GM18517 (cell line): Measurements from ENCODE around the gene YARS2.

Source experiments
- ATAC-seq: cut with Tn5 transposase; IDR thresholded peaks from one replicate; pipeline ENCODE4 v1.9.1; 2021; ENCODE audit warnings: mild to moderate bottlenecking, moderate library complexity; ENCODE audit not compliant: unreplicated experiment

YARS2 gene

DNA sequence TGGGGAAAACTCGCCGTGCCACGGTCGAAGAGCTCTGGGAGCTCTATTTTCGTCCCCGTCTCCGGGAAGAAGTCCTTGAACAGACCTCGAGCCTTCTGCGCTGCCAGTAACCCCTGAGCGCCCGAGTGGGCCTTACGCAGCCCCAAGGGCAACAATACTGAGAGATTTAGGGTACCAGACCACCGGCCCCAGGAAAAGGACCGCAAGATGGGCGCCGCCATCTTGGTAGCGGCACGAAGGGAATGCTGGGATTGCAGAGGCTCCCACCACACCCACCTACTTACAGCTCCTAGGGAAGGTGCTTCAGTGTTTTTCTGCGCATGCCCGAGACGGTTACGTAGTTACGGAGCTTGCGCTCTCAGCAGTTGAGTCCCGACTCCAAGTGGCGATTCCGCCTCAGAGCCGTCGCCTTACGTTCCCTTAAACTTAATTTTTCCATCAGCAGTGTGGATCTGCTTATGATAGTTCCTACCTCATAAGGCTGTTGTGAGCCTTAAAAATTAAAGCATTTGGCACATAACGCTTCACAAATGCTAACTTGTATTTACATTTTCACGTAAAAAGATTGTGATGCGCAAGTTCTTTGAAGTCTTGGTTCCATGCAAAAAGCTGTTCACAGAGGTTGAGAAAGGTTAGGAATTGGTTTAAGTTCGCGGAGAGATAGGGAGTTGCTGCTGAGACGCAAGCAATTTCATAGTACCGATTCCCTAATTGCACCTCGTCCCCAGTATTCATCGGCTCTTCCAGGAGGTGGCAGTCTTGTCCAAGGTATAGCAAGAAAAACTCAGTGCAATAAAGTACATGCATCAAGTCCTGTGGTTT lies at the start of gene YARS2:
Gene YARS2, minus strand, starts transcription at position 244 of the 822 bp plus-strand sequence. Its CDS starts 23 bp downstream, at position 221.
- peak; percentile 87 for ATAC-seq

DNA sequence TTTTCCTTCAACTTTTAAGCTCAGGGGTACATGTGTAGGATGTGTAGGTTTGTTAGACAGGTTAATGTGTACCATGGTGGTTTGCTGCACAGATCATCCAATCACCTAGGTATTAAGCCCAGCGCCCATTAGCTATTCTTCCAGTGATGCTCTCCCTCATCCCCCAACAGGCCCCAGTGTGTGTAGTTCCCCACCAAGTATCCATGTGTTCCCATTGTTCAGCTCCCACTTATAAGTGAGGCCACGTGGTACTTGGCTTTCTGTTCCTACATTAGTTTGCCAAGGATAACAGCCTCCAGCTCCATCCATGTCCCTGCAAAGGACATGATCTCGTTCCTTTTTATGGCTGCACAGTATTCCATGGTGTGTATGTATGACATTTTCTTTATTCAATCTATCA lies 48.6 kb upstream of the YARS2 start:
- no peak for ATAC-seq

- no peak for ATAC-seq
Observed at GRCh38 chr12:32801269-32801980, 45.7 kb upstream of the YARS2 start.

GRCh38 chr12:32794281-32794680 lies 38.6 kb upstream of the YARS2 start:
- ATAC-seq: no peak

DNA sequence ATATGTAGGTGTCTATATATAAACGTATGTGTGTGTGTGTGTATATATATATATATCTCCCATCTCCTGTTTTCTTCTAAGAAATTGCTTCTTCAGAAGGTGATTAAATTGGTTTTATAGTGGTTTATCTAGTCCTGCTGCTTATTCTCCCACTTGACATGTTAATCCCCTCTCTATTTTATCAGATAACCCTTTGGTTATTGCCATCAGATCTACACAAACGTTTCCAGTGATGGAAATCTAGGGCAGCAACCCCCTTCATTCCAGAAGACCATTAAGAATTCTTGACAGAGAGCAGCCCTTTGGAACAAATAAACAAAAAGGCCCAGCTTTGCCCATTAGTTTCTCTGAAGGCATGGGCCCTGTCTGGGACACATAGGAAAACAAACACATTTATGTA lies 34.2 kb upstream of the YARS2 start:
- ATAC-seq: no peak

GRCh38 chr12:32789446-32789845 lies 33.7 kb upstream of the YARS2 start:
- ATAC-seq: no peak

GRCh38 chr12:32788405-32788804 lies 32.7 kb upstream of the YARS2 start:
- ATAC-seq: no peak

GRCh38 chr12:32785557-32785956 lies 29.9 kb upstream of the YARS2 start:
- no peak for ATAC-seq

GRCh38 chr12:32783029-32783428 lies 27.3 kb upstream of the YARS2 start:
- ATAC-seq: no peak

GRCh38 chr12:32780071-32780470 lies 24.4 kb upstream of the YARS2 start:
- no peak for ATAC-seq

- ATAC-seq: no peak
Observed at GRCh38 chr12:32777691-32778175, 22.0 kb upstream of the YARS2 start.

DNA sequence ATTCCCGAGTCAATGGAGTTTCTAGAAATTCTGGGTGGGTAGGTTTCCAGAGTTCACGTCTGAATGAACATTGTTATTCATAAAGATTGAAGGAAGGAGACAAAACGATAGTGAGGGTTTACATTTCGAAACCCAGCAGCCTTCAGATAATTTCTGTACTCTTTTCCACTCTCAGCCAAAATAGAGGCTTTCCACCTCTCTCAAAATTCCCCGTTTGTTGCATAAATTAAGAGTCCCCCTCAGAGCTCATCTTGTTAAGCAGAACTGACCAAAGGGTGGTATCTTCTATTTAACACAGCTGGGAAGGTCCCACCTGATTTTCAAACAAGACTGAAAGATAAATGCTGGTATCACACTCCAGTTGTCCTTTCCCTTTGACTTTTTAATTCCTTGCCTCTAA lies 21.5 kb upstream of the YARS2 start:
- ATAC-seq: no peak

DNA sequence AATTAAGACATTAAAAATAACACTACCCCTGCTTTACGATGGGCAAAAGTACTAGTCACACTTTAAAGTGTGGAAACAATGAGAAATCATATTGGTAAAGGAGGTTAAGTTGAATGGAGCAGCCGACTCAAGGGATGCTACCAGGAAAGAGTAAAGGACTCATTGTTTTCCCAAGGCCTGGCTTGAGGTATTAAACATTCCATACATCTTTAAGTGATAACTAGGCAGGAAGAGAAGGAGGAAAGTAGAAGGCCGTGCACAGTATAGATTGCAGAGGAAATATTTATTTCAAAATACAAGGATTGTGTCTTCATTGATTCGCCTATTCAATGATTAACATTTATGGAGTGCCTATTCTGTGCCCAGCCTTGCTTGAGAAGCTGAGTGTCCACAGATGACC lies 20.6 kb upstream of the YARS2 start:
- no peak for ATAC-seq

DNA sequence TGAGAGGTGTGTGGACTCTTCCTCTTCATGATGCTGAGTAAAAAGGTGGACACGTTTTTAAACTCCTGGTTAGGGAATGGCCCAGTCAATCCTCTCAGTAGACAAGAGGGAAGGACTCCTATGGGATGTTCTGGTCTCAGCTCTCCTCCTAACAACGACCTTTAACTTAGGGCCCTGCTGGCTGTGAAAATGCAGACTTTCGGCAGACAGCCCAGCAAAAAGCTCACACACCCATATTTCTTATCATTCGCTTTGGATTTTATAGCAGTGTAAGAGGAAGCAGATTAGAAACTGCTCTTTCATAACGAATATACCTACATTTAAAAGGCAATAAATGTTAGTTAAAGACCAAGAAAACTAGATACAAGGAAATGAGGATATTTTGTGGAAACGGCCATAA lies 18.0 kb upstream of the YARS2 start:
- no peak for ATAC-seq

- no peak for ATAC-seq
Observed at GRCh38 chr12:32770141-32770540, 14.4 kb upstream of the YARS2 start.

DNA sequence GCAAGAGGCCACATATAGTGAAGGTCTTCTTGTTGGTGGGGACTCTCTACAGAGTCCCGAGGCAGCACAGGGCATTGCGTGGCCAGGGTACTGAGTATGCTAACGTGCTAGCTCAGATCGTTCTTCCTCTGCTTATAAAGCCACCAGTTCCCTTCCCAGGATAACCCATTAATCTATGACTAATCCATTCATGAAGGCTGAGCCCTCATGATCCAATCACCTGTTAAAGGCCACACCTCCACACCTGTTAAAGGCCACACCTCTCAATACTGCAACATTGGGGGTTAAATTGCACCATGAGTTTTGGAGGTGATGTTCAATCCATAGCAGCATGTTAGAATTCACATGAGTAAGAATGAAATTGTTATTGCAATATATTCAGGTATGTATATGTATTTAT lies 12.8 kb upstream of the YARS2 start:
- ATAC-seq: no peak

DNA sequence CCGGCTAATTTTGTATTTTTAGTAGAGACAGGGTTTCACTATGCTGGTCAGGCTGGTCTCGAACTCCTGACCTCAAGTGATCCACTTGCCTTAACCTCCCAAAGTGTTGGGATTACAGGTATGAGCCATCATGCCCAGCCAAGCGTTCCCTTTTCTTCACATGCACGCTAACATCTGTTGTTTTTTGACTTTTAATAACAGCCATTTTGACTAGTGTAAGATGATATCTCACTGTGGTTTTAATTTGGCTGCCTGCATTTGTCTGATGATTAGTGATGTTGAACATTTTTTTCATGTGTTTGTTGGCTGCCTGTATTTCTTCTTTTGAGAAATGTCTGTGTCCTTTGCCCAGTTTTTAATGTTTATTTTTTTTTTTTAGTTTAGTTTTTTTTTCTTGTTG lies 10.2 kb upstream of the YARS2 start:
- no peak for ATAC-seq

- ATAC-seq: no peak
Observed at GRCh38 chr12:32761716-32762115, 6.0 kb upstream of the YARS2 start.

DNA sequence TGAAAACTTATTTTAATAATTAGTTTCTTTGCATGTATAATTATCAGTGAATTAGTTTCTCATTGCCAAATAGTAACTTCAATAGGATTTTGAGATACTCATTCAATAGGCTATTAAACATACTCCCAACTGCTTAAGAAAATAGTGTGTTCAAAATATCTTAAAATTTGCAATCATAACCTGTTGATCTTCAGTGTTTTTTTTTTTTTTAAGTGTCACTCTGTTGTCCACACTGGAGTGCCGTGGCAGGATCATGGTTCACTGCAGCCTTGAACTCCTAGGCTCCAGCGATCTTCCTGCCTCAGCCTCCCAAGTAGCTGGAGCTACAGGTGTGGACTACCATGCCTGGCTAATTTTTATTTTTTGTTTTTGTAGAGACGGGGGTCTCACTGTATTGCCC lies 1.5 kb upstream of the YARS2 start:
- no peak for ATAC-seq

DNA sequence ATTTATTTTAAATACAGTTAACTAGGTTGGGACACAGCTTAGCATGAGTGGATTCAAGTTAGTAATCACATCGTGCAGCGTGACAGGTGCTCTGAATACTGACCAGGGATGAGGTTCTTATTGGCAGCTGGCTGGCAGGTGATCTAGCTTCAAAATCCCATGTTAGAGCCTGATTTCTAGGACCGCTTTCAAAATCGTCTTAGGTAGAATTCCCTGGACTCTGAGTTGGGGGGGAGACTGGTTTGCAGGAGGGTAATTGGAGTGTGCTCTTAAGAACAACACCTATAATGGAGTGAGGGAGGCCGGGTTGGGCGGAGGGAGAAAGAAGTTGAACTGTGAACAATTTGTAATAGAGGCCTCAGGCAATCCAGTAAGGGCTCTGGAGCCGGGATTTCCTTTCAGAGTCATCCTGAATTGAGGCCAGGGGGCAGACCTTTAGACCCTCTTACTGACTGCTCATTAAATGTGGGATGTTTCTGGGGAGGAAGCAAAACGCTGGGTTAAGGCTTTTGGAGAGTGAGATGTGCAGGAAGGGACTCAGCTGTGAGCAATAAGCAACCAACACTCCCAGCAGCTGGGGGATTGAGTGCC lies 874 bp upstream of the YARS2 start:
- no peak for ATAC-seq

DNA sequence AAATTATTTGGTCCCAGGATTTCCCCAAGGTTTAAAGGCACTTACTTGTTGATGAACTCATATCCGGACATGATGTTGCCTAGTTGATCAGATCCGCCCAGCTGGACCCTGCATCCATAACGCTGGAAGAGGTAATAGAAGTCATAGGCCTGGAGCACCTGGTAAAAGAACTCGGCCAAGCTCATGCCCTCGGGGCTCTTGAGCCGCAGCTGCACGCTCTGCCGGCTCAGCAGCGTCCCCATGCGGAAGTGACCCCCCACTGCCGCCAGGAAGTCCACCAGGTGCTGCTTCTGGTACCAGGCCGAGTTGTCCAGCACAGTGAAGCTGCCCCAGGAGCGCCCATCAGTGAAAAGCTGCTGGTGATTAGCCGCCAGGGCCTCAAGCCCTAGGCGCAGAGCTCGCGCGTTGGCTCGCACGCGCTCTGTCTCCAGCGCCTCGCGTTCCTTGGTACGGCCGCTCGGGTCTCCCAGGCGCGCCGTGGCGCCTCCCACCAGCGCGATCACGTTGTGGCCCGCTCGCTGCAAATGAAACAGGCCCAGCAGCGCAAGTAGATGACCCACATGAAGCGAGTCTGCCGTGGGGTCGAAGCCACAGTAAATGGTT lies 545 bp downstream of the YARS2 start:
- peak; percentile 68 for ATAC-seq
